ENCODE results near the gene CYB561.

The CYB561 gene

GRCh38 chr17:63440127-63440769 is 5.9 kb downstream of the CYB561 start:
- H3K4me3 ChIP-seq (replicated peaks in 1 of 2; ENCODE audit: low read depth in 2 of 2, low read length in 2 of 2): no peak overlapping the region
- no peak for DNase-seq (ENCODE audit: low read depth in 2 of 2)
- TF ChIP-seq, protein P1, sequence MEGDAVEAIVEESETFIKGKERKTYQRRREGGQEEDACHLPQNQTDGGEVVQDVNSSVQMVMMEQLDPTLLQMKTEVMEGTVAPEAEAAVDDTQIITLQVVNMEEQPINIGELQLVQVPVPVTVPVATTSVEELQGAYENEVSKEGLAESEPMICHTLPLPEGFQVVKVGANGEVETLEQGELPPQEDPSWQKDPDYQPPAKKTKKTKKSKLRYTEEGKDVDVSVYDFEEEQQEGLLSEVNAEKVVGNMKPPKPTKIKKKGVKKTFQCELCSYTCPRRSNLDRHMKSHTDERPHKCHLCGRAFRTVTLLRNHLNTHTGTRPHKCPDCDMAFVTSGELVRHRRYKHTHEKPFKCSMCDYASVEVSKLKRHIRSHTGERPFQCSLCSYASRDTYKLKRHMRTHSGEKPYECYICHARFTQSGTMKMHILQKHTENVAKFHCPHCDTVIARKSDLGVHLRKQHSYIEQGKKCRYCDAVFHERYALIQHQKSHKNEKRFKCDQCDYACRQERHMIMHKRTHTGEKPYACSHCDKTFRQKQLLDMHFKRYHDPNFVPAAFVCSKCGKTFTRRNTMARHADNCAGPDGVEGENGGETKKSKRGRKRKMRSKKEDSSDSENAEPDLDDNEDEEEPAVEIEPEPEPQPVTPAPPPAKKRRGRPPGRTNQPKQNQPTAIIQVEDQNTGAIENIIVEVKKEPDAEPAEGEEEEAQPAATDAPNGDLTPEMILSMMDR (IDR thresholded peaks at IDR 0.05; ENCODE audit: low read depth, low read length): no peak

DNA sequence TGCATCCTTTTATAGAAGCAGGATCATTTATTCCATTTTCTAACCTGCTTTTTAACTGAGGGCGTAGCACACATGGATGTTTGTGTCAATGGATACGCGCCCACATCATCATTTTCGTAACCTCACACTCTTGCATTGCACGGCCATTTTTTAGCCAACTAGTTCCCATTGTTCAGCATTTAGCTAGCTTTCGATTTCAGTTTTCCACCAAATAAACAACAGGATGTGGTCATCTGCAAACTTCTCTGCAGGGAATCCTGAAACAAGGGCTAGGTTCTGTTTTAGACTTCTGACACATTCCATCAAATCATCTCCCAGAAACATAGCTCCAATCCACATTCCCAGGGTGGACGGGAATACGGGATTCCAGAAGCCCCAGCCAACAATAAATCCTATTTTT is 6.4 kb downstream of the CYB561 start:
- no peak overlapping the region for H3K4me3 ChIP-seq (replicated peaks in 1 of 2; ENCODE audit: low read depth in 2 of 2, low read length in 2 of 2)
- peak; percentile 61 to 75 for DNase-seq (ENCODE audit: low read depth in 2 of 2)
- TF ChIP-seq, protein P1 (IDR thresholded peaks at IDR 0.05; ENCODE audit: low read depth, low read length): no peak

DNA sequence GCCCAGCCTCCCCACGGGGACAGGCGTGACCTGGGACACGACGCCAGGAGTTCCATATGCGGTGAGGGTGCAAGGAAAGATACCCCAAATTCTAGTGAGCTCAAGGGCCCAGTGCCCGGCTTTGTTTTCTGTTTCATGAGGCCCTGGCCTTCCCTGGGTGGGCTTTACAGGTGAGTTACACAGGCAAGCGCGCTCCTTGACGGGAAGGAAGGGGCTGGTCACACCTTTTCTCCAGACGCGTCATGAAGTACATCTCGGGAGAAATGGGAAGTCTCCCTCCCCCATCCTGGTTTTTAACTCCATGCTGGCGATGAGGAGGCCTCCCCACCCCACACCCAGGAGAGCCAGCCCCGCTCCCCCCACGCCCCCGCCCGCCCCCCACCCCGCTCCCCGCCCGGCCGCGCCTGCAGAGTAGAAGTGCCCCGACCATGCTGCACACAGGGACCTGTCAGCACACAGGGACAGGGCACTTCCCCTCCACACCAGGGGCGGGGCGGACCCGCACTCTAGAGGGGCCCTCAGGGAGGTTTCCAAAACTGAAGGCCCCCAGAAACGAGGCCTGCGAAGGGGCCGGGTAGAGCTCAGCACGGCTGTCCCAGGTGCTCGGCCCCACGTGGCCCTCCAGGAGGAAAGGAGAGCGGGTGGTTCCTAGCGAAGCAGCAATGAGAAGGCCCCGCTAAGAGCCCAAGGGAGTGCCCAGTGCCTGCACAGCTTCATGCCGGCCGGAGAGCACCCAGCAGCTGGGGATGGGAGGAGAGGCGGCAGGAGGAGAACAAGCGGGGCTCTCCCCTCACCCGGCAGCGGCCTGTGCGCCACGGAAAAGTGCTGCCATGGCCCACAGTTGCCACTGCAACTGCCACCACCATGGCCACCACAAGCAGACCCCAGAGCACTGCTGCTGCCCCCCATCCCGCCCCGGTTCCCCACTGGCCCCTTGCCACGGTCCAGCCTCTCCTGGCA is 7.7 kb downstream of the CYB561 start:
- TF ChIP-seq, protein P1 (IDR thresholded peaks at IDR 0.05; ENCODE audit: low read depth, low read length): no peak
- no peak overlapping the region for H3K4me3 ChIP-seq (replicated peaks in 1 of 2; ENCODE audit: low read depth in 2 of 2, low read length in 2 of 2)
- no peak for DNase-seq (ENCODE audit: low read depth in 2 of 2)

GRCh38 chr17:63437287-63438091 is 8.6 kb downstream of the CYB561 start:
- no peak overlapping the region for H3K4me3 ChIP-seq (replicated peaks in 1 of 2; ENCODE audit: low read depth in 2 of 2, low read length in 2 of 2)
- DNase-seq (ENCODE audit: low read depth in 2 of 2): no peak
- TF ChIP-seq, protein P1 (IDR thresholded peaks at IDR 0.05; ENCODE audit: low read depth, low read length): no peak

GRCh38 chr17:63436523-63437110 is 9.5 kb downstream of the CYB561 start:
- DNase-seq (ENCODE audit: low read depth in 2 of 2): peak in 1 of 2 donors; percentile 47
- TF ChIP-seq, protein P1 (IDR thresholded peaks at IDR 0.05; ENCODE audit: low read depth, low read length): no peak
- no peak overlapping the region for H3K4me3 ChIP-seq (replicated peaks in 1 of 2; ENCODE audit: low read depth in 2 of 2, low read length in 2 of 2)
